ENCODE results near the gene WDR82. TPM values are rescaled to one million over a fixed set of nuclear protein-coding genes. Genes with fewer than 3 reads are reported as not detected.

WDR82 gene
- total RNA-seq, 1 donor from 2014 or later: 49.2 TPM

- no peak overlapping the region for H3K4me2 ChIP-seq
- peaks cover 3% of the 10 kb centered on the region for H3K4me1 ChIP-seq
- H3K4me1 Mint-ChIP-seq: peaks cover 2% of the 10 kb centered on the region
- no peak overlapping the region for H3K4me3 ChIP-seq
- H2AFZ ChIP-seq (replicated peaks): no peak overlapping the region
- no peaks in the 10 kb centered on the region for H4K20me1 ChIP-seq (ENCODE audit: low read depth)
- no peaks in the 10 kb centered on the region for H3K79me2 ChIP-seq (ENCODE audit: low read depth)
- no peaks in the 10 kb centered on the region for H3K27me3 ChIP-seq
- no peaks in the 10 kb centered on the region for H3K36me3 ChIP-seq
- peaks cover 2% of the 10 kb centered on the region for H3K27me3 Mint-ChIP-seq (ENCODE audit: insufficient read depth, low read depth)
- no peak overlapping the region for H3K4me3 Mint-ChIP-seq
- TF ChIP-seq EZH2phosphoT487 (IDR thresholded peaks at IDR 0.05) (no peak), CTCF (IDR thresholded peaks at IDR 0.05) (no peak)
- no peak overlapping the region for H3K27ac ChIP-seq
- no peak overlapping the region for H3K9ac ChIP-seq
- H3K9me3 Mint-ChIP-seq: no peaks in the 10 kb centered on the region
- peaks cover under 1% of the 10 kb centered on the region for H3K36me3 Mint-ChIP-seq
- no peak for DNase-seq (ENCODE audit: low spot score)
- no peaks in the 10 kb centered on the region for H3F3A ChIP-seq (ENCODE audit: low read depth)
- H3K9me3 ChIP-seq (ENCODE audit: low read depth): no peaks in the 10 kb centered on the region
- H3K27ac Mint-ChIP-seq: no peak overlapping the region
These were observed 56.7 kb downstream of the WDR82 start for GRCh38 chr3:52221563-52222318.

GRCh38 chr3:52221141-52221562 lies 57.3 kb downstream of the WDR82 start:
- Histone ChIP-seq H4K20me1 (ENCODE audit: low read depth) (no peaks in the 10 kb centered on the region), H3K36me3 (no peaks in the 10 kb centered on the region), H3K27ac (no peak overlapping the region), H2AFZ (replicated peaks) (no peak overlapping the region), H3K4me1 (peaks cover 3% of the 10 kb centered on the region), H3F3A (ENCODE audit: low read depth) (no peaks in the 10 kb centered on the region), H3K9me3 (ENCODE audit: low read depth) (no peaks in the 10 kb centered on the region), H3K4me2 (no peak overlapping the region), H3K27me3 (no peaks in the 10 kb centered on the region), H3K4me3 (no peak overlapping the region), H3K9ac (no peak overlapping the region), H3K79me2 (ENCODE audit: low read depth) (no peaks in the 10 kb centered on the region)
- peaks cover 2% of the 10 kb centered on the region for H3K4me1 Mint-ChIP-seq
- H3K27me3 Mint-ChIP-seq (ENCODE audit: insufficient read depth, low read depth): peaks cover 2% of the 10 kb centered on the region
- H3K27ac Mint-ChIP-seq: no peak overlapping the region
- no peaks in the 10 kb centered on the region for H3K9me3 Mint-ChIP-seq
- H3K4me3 Mint-ChIP-seq: no peak overlapping the region
- TF ChIP-seq EZH2phosphoT487 (IDR thresholded peaks at IDR 0.05) (no peak), CTCF (IDR thresholded peaks at IDR 0.05) (no peak), EZH2 (IDR thresholded peaks at IDR 0.05) (no peak)
- peaks cover 4% of the 10 kb centered on the region for H3K36me3 Mint-ChIP-seq
- DNase-seq (ENCODE audit: low spot score): no peak

GRCh38 chr3:52220380-52221026 lies 57.9 kb downstream of the WDR82 start:
- DNase-seq (ENCODE audit: low spot score): peak; percentile 89
- peak overlapping the region; percentile 50 for H3K27ac Mint-ChIP-seq
- H3K27ac ChIP-seq: no peak overlapping the region
- no peaks in the 10 kb centered on the region for H3F3A ChIP-seq (ENCODE audit: low read depth)
- no peak overlapping the region for H3K9ac ChIP-seq
- no peak overlapping the region for H3K4me3 ChIP-seq
- no peak overlapping the region for H3K4me3 Mint-ChIP-seq
- no peaks in the 10 kb centered on the region for H3K27me3 ChIP-seq
- no peaks in the 10 kb centered on the region for H3K9me3 ChIP-seq (ENCODE audit: low read depth)
- peaks cover 3% of the 10 kb centered on the region for H3K4me1 ChIP-seq
- H3K9me3 Mint-ChIP-seq: no peaks in the 10 kb centered on the region
- TF ChIP-seq EZH2phosphoT487 (IDR thresholded peaks at IDR 0.05) (no peak), CTCF (IDR thresholded peaks at IDR 0.05) (peak; percentile 93)
- peaks cover 2% of the 10 kb centered on the region for H3K27me3 Mint-ChIP-seq (ENCODE audit: insufficient read depth, low read depth)
- peak overlapping the region; percentile 90 for H2AFZ ChIP-seq (replicated peaks)
- H3K4me2 ChIP-seq: no peak overlapping the region
- H3K36me3 Mint-ChIP-seq: peaks cover 6% of the 10 kb centered on the region
- no peaks in the 10 kb centered on the region for H3K36me3 ChIP-seq
- H3K4me1 Mint-ChIP-seq: peaks cover 2% of the 10 kb centered on the region
- no peaks in the 10 kb centered on the region for H3K79me2 ChIP-seq (ENCODE audit: low read depth)
- H4K20me1 ChIP-seq (ENCODE audit: low read depth): no peaks in the 10 kb centered on the region

All from neural progenitor cell (in vitro differentiated cells).